MCF 10A (cell line): ENCODE results near the gene APC2. TPM values are rescaled to one million over a fixed set of nuclear protein-coding genes. Genes with fewer than 3 reads are reported as not detected.

ENCODE experiments used
- BruUV-seq: library from RNA; stranded (reverse); fragments of 400-500 nt; replicated peaks from 2 replicates; lab custom pipeline; 2021; lab: Mats Ljungman, UMichigan
- CTCF ChIA-PET: fragments of 300-600 bp; sonication (Branson Sonifier 250); formaldehyde crosslinking; extraction: SDS; loops from one replicate; lab custom pipeline; 2021; ENCODE audit warnings: antibody characterized with exemption, inconsistent platforms; lab: Yijun Ruan, JAX
- POLR2A ChIA-PET: fragments of 300-600, 350-650 bp; sonication (Branson Sonifier 250); formaldehyde crosslinking; extraction: SDS; loops from one replicate; lab custom pipeline; 2020; ENCODE audit warnings: antibody characterized with exemption, inconsistent platforms; lab: Yijun Ruan, JAX
- DNase-seq: peaks from one replicate; pipeline ENCODE4 v3.0.0-alpha.2; 2018; ENCODE audit not compliant: unreplicated experiment
- H3K27ac Mint-ChIP-seq: one replicate; pipeline ENCODE4 v1.8.0; 2022; ENCODE audit warnings: mild to moderate bottlenecking, low read depth, mixed read lengths; ENCODE audit not compliant: unreplicated experiment
- H3K27me3 Mint-ChIP-seq: one replicate; pipeline ENCODE4 v1.8.0; 2022; ENCODE audit warnings: mixed read lengths; ENCODE audit not compliant: insufficient read depth, unreplicated experiment
- H3K36me3 Mint-ChIP-seq: one replicate; pipeline ENCODE4 v1.8.0; 2022; ENCODE audit warnings: mild to moderate bottlenecking, moderate library complexity, mixed read lengths; ENCODE audit not compliant: insufficient read depth, unreplicated experiment
- H3K4me1 Mint-ChIP-seq: one replicate; pipeline ENCODE4 v1.8.0; 2022; ENCODE audit warnings: mixed read lengths; ENCODE audit not compliant: insufficient read depth, unreplicated experiment
- H3K4me3 Mint-ChIP-seq: one replicate; pipeline ENCODE4 v1.8.0; 2022; ENCODE audit warnings: mild to moderate bottlenecking, moderate library complexity, mixed read lengths; ENCODE audit not compliant: unreplicated experiment
- H3K9me3 Mint-ChIP-seq: one replicate; pipeline ENCODE4 v1.8.0; 2022; ENCODE audit warnings: mixed read lengths; ENCODE audit not compliant: unreplicated experiment
- intact Hi-C: fragments of 100-400 bp; cut with micrococcal nuclease; formaldehyde crosslinking; loops from 2 replicates; pipeline ENCODE4 v1.14.1; 2022
- total RNA-seq: library from RNA; stranded (reverse); gene quantifications from 2 replicates; pipeline ENCODE4 v1.2.3, GENCODE V29; 2022
- TF ChIP-seq, protein P1 (sequence below): fragments of 200-600 bp; IDR thresholded peaks from one replicate; pipeline ENCODE4 v1.8.0; 2022; ENCODE audit warnings: antibody characterized with exemption, mild to moderate bottlenecking; ENCODE audit not compliant: unreplicated experiment

Gene APC2
- total RNA-seq, 1 experiment from 2014 or later, result 0.23 TPM

DNA sequence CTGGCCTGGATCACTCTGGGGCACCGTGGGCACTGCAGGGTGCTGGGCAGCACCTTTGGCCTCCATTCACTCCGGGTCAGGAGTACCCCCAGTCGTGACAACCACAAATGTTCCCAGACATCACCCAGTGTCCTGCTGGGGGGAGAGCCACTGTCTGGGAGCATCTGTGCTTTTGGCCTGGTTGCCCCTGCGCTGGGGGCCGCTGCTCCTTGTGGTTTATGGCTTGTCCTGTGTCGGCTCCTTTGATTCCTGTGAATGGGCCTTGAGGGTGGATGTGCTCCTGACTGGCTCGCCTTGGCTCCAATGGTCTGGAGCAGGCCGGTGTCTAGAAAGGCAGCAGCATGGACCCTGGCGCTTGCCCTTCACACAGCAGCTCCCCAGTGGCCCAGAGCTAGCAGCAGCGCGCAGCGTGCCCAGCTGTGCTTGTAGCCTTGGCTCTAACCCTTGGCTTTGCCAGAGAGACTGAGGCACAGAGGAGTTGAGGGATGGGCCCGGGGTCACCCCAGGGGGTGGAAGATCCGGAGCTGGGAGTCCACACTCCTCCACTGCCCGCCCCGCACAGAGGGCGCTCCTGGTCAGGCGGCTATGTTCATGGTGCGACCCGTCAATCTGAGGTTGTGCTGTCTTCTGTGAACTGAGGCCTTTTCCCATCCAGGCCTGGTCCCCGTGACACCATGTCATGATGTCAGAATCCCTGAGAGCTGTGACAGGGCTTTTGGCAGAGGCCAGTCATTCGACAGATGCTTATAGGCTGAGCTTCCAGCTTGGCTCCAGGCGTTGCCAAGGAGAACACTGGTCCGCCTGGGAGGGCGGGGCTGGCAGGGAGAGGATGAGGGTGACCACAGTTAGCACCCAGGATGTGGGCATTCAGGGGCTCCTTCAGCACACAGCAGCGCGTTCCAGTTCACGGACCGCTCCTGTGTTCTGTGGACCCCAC is 38.4 kb upstream of the APC2 start:
- Mint-ChIP-seq H3K4me3 (no peak overlapping the region), H3K4me1 (peaks cover 40% of the 10 kb centered on the region), H3K36me3 (peaks cover 39% of the 10 kb centered on the region), H3K27ac (peak overlapping the region; percentile 71), H3K9me3 (no peaks in the 10 kb centered on the region), H3K27me3 (no peaks in the 10 kb centered on the region)
- TF ChIP-seq, protein P1, sequence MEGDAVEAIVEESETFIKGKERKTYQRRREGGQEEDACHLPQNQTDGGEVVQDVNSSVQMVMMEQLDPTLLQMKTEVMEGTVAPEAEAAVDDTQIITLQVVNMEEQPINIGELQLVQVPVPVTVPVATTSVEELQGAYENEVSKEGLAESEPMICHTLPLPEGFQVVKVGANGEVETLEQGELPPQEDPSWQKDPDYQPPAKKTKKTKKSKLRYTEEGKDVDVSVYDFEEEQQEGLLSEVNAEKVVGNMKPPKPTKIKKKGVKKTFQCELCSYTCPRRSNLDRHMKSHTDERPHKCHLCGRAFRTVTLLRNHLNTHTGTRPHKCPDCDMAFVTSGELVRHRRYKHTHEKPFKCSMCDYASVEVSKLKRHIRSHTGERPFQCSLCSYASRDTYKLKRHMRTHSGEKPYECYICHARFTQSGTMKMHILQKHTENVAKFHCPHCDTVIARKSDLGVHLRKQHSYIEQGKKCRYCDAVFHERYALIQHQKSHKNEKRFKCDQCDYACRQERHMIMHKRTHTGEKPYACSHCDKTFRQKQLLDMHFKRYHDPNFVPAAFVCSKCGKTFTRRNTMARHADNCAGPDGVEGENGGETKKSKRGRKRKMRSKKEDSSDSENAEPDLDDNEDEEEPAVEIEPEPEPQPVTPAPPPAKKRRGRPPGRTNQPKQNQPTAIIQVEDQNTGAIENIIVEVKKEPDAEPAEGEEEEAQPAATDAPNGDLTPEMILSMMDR, result no peak
- POLR2A ChIA-PET, result interaction anchor here (0.7 to 1.5 kb wide), 3 partner anchors 21 to 142 kb away, joined by 3 to 5 read pairs (median 3); partner anchors contain the start of gene CIRBP
- CTCF ChIA-PET, result interaction anchor here (1.2 kb wide), 1 partner anchor 25 kb away, joined by 3 read pairs; no protein-coding TSS in a partner anchor
- DNase-seq, result no peak
- no TSS peak for BruUV-seq
- intact Hi-C loops, result no loop called here

GRCh38 chr19:1412323-1412923 is 37.5 kb upstream of the APC2 start:
- H3K27me3 Mint-ChIP-seq, result no peaks in the 10 kb centered on the region
- no TSS peak for BruUV-seq
- TF ChIP-seq, protein P1, result no peak
- H3K4me3 Mint-ChIP-seq, result no peak overlapping the region
- DNase-seq, result no peak
- CTCF ChIA-PET, result interaction anchor here (1.2 kb wide), 1 partner anchor 24 kb away, joined by 3 read pairs; no protein-coding TSS in a partner anchor
- no peaks in the 10 kb centered on the region for H3K9me3 Mint-ChIP-seq
- peak overlapping the region; percentile 71 for H3K27ac Mint-ChIP-seq
- peaks cover 48% of the 10 kb centered on the region for H3K36me3 Mint-ChIP-seq
- intact Hi-C loops, result no loop called here
- POLR2A ChIA-PET, result interaction anchor here (1.3 to 1.5 kb wide), 2 partner anchors 20 to 143 kb away, joined by 3 to 5 read pairs; partner anchors contain the start of gene CIRBP
- peaks cover 40% of the 10 kb centered on the region for H3K4me1 Mint-ChIP-seq

DNA sequence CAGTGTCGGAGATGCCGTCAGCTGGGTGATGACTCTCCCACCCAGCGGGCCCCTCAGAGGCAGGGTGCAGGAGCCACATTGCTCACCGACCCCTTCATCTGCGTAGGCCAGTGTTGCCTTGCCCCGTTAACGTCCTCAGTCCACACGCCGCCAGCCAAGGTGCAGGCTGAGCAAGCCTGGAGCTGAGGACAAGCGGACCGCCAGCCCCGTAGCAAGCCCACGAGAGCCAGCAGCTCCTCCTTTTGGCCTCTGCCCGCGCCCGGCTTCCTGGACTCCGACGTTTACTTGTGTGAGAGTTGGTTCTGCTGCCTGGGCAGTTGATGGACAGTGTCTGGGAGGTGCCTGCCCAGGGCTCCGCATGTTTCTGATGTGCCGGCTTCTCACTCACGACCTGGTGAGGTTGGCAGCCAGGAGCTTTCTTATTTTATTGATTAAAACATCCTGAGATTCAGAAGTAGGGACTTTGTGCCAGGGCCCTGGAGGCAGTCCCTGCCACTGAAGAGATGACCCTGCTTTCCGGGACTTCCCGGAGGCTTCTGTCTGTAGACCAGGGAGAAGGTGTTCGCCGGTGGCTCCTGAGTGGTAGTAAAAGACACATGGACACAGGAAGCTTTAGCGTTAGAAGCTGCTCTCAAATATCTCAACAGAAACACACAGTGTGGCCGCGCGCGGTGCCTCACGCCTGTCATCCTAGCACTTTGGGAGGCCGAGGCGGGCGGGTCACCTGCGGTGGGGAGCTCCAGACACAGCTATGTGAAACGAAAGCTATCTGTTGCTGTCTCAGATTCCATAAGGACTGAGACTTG is 36.7 kb upstream of the APC2 start:
- TF ChIP-seq, protein P1, result no peak
- Mint-ChIP-seq H3K36me3 (peaks cover 56% of the 10 kb centered on the region), H3K27ac (no peak overlapping the region), H3K4me3 (no peak overlapping the region), H3K27me3 (no peaks in the 10 kb centered on the region), H3K4me1 (peaks cover 40% of the 10 kb centered on the region), H3K9me3 (no peaks in the 10 kb centered on the region)
- intact Hi-C loops, result no loop called here
- no peak for DNase-seq
- no TSS peak for BruUV-seq
- ChIA-PET CTCF (no interaction called here), POLR2A (interaction anchor here (0.7 to 1.5 kb wide), 2 partner anchors 40 to 144 kb away, joined by 3 to 5 read pairs; partner anchors contain the start of gene CIRBP)
